Activated T-helper 1 cell treated with anti-CD3 and anti-CD28 coated beads, Interleukin-2, amount 50 U/mL, for 16 hours (primary cell): ENCODE data around the gene ACBD6.

ENCODE experiments used
- DNase-seq, 2 donors: peaks; one replicate each; pipeline ENCODE4 v3.0.0-alpha.2; 2020; ENCODE audit warnings: low read depth in 1 of 2, low spot score in 1 of 2

Gene ACBD6

DNA sequence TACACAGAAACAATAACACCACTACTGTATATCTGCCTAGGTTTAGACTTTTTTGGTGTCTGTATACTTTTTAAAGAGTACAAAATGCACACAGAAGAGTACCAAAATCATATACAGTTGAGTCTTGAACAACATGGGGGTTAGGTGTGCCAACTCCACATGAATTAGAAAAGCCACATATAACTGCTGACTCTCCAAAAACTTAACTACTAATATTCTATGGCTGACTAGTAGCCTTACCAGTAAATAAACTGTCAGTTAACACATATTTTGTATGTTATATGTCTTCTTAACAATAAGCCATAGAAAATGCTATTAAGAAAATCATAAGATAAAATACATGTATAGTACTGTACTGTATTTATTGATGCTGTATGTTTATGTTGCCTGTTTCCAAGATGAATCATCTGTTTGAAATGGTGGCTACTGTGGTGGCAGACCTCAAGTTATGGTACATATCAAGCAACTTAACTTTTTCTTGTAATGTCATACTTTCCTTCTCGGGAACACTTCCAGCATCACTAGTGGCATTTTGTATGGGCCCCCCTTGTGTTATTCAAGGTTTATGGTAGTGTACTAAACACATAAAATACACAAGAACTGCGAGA lies 201.1 kb downstream of the ACBD6 start:
- DNase-seq, result no peak

DNA sequence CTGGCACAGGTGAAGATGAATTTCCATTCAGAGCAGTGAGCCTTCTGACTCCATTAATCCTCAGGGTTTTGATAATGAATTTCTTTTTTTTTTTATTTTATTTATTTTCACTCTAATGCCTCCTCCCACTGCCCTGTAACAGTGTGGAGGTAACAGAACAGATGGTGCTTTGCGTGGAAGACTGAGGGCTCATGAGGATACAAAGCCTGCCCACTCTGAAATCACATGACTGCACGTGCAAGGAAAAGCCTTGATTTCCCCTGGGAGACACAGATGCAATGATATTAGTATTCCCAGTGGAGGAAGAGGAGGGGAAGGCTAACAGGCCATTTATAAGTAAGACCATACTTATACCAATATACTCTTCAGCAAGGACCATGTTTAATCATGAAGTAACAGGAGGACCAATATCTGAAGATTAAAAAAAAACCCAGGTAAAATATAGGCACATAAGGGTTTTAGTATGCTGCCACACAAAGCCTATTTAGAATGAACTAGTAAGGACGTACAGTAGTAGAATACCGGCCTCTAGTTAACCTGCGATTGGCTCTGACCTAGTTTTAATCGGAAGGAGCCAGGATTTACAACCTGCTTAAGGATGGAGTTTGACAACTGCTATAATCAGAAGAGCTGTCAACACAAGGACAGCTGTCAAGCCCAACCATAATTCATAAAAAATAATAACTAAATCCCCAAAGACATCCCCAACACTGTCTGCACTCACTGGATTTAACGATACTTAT lies 202.7 kb downstream of the ACBD6 start:
- DNase-seq, result no peak

- no peak for DNase-seq
These were observed 206.4 kb downstream of the ACBD6 start for GRCh38 chr1:180295999-180296398.

- DNase-seq, result no peak
These were observed 207.7 kb downstream of the ACBD6 start for GRCh38 chr1:180294711-180295110.

- no peak for DNase-seq
These were observed 211.4 kb downstream of the ACBD6 start for GRCh38 chr1:180291004-180291403.

DNA sequence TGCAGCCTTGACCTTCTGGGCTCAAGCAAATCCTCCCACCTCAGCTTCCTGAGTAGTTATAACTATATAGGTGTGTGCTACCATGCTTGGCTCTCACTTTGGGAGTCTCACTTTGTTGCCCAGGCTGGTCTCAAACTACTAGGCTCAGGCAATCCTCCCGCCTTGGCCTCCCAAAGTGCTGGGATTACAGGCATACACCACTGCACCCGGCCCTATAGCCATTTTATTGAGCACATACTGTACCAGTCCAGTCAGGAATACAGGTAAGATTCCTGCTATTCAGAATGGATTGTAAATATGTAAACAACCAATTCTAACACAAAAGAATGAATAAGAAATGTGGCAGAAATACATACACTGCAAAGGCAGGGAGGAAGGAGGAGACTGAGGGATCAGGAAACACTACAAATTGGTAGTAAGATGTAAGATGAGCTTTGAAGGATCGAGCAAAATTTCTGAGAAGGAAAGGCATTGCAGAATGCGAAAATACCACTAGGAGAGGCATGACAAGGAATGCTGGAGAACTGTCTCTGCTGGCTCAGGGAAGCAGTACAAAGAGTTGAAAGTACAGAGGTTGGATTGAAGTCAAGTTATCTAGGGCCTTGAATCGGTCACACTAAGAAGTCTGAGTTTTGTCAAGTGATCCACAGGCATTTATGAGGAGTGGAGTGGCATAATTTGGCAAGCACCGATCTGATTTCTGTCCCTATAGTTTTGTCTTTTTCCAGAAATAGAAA lies 211.9 kb downstream of the ACBD6 start:
- DNase-seq, result no peak

GRCh38 chr1:180288940-180289339 lies 213.4 kb downstream of the ACBD6 start:
- DNase-seq, result no peak

GRCh38 chr1:180287988-180288705 lies 214.2 kb downstream of the ACBD6 start:
- no peak for DNase-seq

- DNase-seq, result no peak
These were observed 216.0 kb downstream of the ACBD6 start for GRCh38 chr1:180286417-180286816.

DNA sequence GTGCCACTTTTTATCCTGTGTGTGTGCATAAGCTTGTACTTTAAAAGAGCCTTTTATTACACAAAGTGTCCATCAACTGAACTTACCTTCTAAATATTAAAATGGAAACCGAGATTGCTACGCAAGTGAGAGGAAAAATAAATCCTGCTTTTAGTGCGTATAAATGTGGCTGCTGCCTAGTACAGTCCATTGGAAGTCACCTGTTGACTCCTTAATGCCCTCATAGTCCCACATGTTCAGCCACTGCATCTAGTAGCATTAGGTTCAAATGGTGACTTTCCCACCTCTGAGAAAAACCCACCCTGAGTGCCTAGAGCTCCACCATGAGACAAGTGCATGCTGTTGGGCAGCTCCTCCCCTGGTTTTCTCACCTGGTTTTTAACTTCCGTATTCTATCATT lies 219.3 kb downstream of the ACBD6 start:
- no peak for DNase-seq

- DNase-seq, result no peak
These were observed 219.9 kb downstream of the ACBD6 start for GRCh38 chr1:180282401-180283044.

- no peak for DNase-seq
These were observed 220.9 kb downstream of the ACBD6 start for GRCh38 chr1:180281490-180281889.

DNA sequence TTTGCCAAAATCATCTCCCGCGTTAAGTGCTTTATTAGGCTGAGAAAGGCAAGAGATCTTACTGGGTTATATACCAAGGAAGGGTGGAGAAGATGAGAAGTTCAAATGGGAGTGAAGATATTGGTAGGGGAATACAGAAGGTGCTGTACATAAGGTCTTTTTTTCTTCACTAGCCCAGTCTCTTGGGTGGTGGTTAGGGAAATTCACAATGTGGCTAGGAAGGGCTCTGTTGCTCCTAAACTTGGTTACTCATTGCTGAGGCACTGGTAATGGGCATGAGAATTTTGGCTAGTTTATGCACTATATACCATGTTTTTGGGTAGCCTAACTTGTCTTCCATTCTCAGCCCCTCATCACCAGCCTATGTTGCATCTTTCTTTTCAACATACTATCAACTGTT lies 221.8 kb downstream of the ACBD6 start:
- no peak for DNase-seq

DNA sequence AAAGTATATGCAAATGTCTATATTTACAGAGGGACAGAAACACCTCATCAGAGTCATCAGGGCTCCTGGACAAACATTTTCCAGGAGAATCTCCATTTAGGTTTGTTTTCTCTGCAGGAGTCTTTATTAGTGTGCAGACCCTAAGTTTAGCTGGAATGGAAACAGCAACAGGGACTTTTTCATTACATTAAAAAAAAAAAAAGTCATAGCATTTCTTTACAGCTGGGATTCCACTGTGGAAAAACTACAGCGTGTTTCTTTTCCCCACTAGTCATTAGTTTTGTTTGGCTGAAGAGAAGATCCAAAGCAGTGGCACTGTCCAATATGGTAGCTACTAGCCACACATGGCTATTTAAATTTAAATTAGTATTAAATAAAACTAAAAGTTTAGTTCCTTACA lies 222.7 kb downstream of the ACBD6 start:
- no peak for DNase-seq

GRCh38 chr1:180278596-180279395 lies 223.6 kb downstream of the ACBD6 start:
- DNase-seq, result no peak

DNA sequence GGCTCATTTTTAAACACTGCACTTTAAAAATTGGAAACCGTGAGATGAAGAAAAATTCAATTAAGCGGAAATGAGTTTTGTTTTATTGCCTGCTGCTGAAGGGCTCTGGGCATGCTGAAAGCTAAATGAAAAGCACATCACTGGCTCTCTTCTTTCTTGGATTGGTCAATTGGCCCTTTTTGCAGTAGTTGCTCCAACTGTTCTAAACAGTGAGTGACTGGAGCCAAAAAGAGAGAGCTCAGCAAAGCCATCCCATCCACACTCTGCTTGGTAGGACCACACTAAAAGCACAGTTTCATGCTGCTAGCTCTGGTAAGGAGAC lies 224.2 kb downstream of the ACBD6 start:
- DNase-seq, result no peak

DNA sequence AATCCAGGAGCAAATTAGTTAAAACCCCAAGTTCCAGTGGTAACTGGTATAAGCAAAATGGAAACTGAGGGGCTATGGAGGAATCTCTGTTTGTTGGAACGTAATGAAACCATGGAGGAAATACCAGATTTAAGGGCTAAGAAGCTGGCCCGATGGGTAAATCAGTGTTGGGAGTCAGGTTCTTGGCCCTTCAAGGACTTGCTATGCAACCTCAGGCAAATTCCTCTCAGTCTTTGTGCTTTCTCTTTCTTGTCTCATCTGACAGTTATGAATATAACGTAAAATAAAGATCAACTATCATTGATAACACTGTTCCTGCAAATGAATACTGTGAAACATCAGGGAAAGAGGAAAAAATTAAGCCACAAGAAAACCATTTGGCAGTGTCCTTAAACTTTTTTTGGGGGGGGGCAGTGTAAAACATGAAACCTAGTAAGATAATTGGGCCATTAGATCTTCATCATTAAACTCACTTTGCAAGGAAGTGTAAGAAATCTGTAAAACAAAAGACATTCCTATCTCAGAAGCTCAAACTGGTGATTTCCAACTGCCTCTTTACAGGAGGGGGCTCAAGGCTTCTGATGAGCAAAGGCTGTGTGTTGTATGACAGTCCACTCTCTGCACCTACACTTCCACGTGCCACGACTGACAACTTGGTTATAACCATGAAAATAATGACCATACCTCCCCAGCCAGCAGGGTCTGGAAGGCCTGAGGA lies 224.7 kb downstream of the ACBD6 start:
- DNase-seq, result no peak

- no peak for DNase-seq
These were observed 226.7 kb downstream of the ACBD6 start for GRCh38 chr1:180275726-180276125.

- DNase-seq, result no peak
These were observed 228.2 kb downstream of the ACBD6 start for GRCh38 chr1:180274221-180274620.

- DNase-seq, result no peak
These were observed 229.3 kb downstream of the ACBD6 start for GRCh38 chr1:180273066-180273465.
